HG03039 (cell line): Measurements from ENCODE around the gene HEATR1.
"Not testable (repeated sequence)": the region's sequence is repeated elsewhere in the genome, so short reads cannot be mapped to it uniquely, and the experiment has no call there.

ENCODE experiments used
- ATAC-seq: cut with Tn5 transposase; IDR thresholded peaks from one replicate; pipeline ENCODE4 v1.9.1; 2021; ENCODE audit warnings: mild to moderate bottlenecking, moderate library complexity; ENCODE audit not compliant: unreplicated experiment

Gene HEATR1

GRCh38 chr1:236603991-236604904 lies at the start of gene HEATR1:
TSS of gene HEATR1 (minus strand) at chr1:236604516. CDS start at chr1:236604095, 421 bp downstream.
- ATAC-seq, result peak; percentile 96

DNA sequence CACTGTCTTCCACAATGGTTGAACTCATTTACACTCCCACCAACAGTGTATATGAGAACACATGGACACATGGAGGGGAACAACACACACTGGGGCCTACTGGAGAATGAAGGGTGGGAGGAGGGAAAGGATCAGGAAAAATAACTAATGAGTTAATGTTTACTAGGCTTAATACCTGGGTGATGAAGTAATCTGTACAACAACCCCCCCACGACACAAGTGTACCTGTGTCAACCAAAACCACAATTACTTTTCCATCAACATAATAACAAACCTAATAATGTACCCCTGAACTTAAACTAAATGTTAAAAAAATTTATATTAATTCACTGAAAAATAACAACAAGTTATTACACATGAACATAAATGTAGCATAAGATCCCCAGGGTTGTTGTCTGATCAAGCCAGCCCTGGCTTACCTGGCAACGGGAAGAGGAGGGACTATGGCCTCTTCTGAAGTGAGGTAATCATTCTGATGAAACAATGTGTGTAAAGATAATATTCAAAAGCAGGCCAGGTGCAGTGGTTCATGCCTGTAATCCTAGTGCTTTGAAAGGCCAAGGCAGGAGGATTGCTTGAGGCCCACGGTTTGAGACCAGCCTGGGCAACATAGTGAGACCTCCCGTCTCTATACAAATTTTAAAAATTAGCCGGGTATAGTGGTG lies 40.8 kb upstream of the HEATR1 start:
- ATAC-seq, result no peak

DNA sequence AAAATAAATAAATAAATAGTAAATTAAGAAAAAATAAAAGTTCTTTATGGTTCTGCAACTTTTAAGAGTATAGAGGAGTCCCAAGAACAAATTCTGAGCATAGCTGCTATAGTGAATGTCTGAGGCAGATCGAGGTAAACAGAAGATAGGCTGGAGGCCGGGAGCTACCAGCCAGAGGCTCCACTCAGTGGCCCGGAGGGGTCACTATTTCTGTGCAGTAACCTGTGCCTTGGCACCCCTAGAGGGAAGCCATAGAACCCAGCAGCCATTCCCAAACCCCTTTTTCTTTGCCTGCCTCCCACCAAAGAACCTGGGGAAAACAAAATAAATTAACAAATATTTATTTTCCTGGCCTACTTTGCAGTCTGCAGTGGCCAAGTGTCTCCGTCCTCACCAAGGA lies 38.4 kb upstream of the HEATR1 start:
- no peak for ATAC-seq

GRCh38 chr1:236639686-236640085 lies 35.4 kb upstream of the HEATR1 start:
- no peak for ATAC-seq

DNA sequence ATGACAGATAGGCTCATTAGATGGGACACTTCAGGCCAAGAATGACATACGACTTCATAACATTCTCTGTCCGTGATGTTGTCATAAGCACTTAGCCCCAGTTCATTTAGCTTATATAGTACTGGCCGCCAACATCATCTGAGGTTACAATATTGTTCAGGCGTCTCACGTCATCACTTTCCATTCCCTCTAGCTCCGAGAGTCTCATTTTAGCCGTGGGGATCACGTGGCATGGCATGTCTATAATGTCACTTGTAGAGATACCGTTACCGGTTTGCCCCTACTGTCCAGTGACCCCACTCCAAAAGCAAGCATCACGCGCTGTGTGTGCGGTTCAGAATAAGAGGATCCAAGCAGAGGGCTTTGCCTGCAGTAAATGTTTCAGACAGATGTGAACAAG lies 34.6 kb upstream of the HEATR1 start:
- no peak for ATAC-seq

- no peak for ATAC-seq
These were observed 31.7 kb upstream of the HEATR1 start for GRCh38 chr1:236636017-236636416.

DNA sequence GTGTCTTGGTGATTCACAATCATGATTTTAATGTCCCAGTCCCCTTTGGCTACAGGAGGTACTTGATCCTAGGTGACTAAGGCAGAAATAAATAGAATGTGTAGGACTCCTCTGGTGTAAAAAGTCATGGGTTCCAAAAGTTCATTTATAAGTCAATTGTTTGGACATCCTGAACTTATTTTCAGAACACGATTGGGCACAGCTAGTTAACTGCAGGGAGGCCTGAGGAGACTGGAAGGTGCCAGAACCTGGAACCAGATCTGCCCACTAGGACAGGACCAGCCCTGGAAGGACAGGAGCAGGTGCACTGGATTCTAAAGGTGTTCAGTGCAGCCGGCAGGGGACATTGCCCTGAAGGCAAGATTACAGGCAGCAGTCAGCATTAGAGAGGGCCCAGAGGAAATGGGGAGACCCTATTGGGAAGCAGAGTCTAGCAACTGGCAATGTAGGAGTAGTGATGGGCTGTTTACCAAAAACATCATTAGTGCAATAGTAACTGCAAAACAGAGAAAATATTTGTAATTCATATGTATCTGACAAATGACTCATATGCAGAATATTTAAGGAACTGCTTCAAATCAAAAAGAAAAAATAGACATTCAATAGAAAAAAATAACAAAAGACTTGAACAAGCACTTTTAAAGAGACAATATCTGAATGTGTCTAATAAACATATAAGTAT lies 23.6 kb upstream of the HEATR1 start:
- ATAC-seq, result no peak

- ATAC-seq, result no peak
These were observed 19.3 kb upstream of the HEATR1 start for GRCh38 chr1:236623371-236624166.

GRCh38 chr1:236622407-236622806 lies 18.1 kb upstream of the HEATR1 start:
- no peak for ATAC-seq

DNA sequence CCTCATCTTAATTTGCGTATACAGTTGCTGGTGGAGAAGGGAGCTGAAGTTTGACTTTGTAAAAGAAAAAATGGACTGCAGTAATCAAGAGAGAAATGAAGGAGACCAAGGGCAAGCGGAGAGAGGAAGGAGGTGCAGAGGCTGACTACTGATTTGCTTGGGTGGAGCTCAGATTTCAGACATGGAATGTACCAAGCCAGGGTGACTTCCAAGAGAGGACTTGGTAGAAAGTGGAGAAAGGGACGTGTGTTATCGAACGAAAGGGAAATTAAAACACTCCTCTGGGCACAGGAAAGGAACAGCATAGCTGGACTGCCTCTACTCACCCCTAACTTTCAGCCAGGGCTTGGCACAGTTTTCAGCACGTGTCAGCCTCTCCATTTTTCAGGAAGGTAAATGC lies 15.1 kb upstream of the HEATR1 start:
- ATAC-seq, result no peak

GRCh38 chr1:236618507-236618906 lies 14.2 kb upstream of the HEATR1 start:
- ATAC-seq, result no peak

- no peak for ATAC-seq
These were observed 11.3 kb upstream of the HEATR1 start for GRCh38 chr1:236615399-236616148.

DNA sequence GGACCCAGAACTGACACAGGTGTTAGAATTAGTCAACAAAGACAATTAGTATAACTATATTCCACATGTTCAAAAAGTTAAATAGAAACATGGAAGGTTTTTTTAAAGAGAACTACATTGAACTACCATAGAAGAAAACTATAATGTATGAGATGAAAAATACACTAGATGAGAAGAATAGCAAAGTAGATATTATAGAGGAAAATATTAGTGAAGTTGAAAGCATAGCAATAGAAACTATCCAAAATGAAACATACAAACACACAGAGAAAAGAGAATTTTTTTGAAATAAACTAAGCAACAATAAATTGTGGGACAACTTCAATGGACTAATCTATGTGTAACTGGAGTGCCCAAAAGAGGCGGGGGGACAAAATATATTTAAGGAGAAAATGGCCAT lies 8.0 kb upstream of the HEATR1 start:
- ATAC-seq, result no peak

DNA sequence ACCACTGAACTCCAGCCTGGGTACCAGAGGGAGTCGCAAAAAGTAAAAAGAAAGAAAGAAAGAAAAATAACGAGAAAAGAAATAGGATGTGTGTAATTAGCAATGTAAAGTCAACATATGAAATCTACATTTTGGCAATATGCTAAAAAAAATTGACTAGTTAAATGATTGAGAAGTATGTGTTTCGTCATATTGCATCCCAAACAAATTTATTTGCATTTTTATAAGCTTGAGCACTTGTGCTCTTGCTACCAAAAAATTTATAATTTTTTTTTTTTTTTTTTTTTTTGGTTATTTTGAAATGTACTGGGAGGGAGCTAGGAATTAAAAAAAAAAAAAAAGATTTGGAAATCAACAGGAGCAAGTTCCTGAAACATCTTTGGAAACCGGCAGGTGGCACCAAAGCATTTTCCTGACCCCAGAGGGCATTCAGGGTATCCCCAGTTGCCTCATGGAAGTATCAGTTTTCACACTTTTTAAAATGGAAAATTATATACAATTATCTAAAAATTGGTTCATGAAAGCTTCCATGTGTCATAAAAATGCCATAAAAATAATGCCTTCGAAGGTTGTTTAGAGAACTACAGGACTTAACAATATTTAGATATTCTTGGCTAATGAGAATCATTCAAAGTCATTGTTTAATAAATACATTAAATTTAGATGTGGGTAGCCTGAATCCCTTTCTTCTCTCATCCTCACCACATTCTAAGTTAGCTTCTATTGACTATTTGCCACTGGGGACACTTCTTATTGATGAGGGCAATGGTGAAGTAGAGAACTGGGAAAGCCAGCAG lies 4.8 kb upstream of the HEATR1 start:
- no peak for ATAC-seq

DNA sequence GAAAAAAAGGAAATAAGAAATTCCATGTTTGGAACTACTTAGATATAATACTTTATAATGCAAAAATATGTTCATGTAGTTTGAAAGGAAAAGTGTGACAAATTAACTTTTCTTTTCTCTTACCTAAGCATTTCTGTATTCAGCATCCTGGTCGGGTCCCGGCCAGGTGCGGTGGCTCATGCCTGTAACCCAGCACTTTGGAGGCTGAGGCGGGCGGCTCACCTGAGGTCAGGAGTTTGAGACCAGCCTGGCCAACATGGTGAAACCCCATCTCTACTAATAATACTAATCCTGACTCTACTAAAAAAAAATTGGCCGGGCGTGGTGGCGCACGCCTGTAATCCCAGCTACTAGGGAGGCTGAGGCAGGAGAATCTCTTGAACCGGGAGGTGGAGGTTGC lies 3.3 kb upstream of the HEATR1 start:
- ATAC-seq, result not testable (repeated sequence)

GRCh38 chr1:236604905-236605806 lies 840 bp upstream of the HEATR1 start:
- no peak for ATAC-seq

DNA sequence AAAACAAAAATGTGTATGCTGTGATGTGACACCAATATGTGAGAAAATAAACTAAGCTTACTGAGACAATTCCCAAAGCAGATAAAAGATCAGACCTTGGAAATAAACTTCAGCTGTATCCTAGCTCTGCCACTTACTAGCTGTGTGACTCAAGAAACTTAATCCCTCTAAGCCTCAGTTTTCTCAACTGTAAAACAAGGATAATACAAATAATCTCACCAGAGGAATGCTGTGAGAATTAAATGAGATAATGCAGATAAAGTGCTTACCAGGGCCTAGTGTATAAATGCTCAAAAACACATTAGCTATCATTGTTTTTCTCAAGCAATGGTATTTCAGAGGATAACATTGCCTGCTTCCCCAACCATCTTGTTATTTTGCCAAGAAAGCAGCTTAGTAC lies 2.1 kb downstream of the HEATR1 start:
- no peak for ATAC-seq

- ATAC-seq, result no peak
These were observed 13.7 kb downstream of the HEATR1 start for GRCh38 chr1:236590553-236591150.
